ENCODE data around the gene ANKS6.
"Not testable (repeated sequence)": the region's sequence is repeated elsewhere in the genome, so short reads cannot be mapped to it uniquely, and the experiment has no call there.

The ANKS6 gene

DNA sequence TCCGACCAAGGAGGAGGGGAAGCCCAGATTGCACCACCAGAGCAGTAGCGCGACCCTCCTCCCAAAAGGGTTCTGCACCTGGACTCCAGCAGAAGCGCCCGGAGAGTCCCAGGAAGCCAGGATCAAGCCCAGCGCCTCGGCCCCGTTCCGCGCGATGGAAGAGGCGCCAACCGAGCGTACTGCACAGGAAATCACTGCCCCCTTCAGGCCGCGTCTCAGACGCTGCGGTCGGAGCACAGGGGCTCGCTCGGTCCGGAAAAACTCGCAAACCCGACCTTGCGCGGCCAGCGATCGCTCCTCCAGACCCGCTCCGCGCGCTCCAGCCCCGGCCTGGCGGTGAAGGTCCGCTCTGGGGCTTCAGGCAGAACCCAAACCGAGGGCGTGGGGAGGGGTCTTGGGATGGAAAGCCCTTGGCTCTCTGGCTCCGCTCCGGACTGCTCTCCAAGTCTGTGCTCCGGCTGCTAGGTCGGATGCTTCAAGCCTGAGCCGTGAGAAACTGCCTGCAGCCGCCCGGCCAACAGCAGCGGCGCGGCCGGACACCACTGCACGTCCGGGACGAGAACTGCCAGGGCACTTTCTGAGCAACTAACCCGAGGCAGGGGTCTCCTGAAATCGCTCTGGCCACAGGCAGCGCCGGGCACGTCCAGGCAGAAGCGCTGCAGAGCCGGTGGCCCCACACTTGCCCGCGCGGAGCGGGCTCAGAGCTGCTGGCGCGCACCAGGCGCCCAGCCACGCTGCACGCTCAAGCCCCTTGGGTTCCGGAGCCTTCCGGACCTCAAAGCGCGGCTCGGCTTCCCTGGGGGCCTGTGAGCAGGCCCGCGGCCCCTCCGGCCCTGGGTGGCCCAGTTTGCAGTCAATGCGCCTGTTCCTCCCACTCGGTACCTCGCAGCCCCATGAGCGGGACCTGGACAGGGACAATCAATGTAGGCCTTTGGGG is 88.9 kb downstream of the ANKS6 start:
- no peak for DNase-seq (ENCODE audit: low read depth in 1 of 2, low spot score in 1 of 2)

- no peak for DNase-seq (ENCODE audit: low read depth in 1 of 2, low spot score in 1 of 2)
Observed at GRCh38 chr9:98706651-98707165, 89.6 kb downstream of the ANKS6 start.

- no peak for DNase-seq (ENCODE audit: low read depth in 1 of 2, low spot score in 1 of 2)
Observed at GRCh38 chr9:98702835-98703380, 93.4 kb downstream of the ANKS6 start.

GRCh38 chr9:98702340-98702739 is 94.0 kb downstream of the ANKS6 start:
- no peak for DNase-seq (ENCODE audit: low read depth in 1 of 2, low spot score in 1 of 2)

DNA sequence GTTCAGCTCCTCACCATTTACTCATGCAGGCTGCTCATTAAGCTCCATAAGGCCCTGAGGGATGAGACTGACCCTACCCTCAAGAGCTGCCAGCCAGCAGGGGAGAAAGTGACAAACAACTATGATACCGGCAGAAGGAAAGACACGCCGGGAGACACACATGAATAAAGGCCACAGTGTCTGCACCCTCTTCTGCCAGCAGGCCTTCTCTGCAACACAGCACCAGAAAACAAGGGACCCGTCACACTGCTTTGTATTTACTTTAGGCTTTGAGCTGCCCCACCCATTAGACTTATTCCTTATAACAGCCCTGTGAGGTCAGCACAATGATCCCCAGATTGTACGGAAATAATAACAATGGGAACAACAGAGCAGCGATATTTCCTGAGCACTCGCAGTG is 94.8 kb downstream of the ANKS6 start:
- no peak for DNase-seq (ENCODE audit: low read depth in 1 of 2, low spot score in 1 of 2)

- DNase-seq (ENCODE audit: low read depth in 1 of 2, low spot score in 1 of 2), result no peak
Observed at GRCh38 chr9:98700801-98701200, 95.6 kb downstream of the ANKS6 start.

GRCh38 chr9:98698856-98699255 is 97.5 kb downstream of the ANKS6 start:
- no peak for DNase-seq (ENCODE audit: low read depth in 1 of 2, low spot score in 1 of 2)

DNA sequence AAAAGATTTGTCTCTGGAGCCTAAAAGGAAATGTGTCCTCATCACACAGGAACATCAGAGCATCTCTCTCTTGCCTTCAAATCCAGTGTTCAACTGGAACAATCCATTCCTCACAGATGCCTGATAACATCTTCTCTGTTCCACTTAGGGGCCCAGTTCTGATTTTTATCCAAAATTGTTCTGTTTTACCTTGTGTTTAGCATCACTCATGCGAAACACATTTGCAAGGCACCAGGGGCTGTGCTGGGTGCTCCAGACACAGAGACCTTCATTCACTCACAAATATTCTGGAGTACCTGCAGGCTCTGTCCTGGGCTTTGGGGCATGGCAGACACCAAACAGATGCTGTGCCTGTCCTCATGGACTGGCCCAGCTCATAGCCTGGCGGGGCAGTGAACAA is 101.4 kb downstream of the ANKS6 start:
- DNase-seq (ENCODE audit: low read depth in 1 of 2, low spot score in 1 of 2), result no peak

- no peak for DNase-seq (ENCODE audit: low read depth in 1 of 2, low spot score in 1 of 2)
Observed at GRCh38 chr9:98692392-98692791, 104.0 kb downstream of the ANKS6 start.

- DNase-seq (ENCODE audit: low read depth in 1 of 2, low spot score in 1 of 2), result no peak
Observed at GRCh38 chr9:98691890-98692289, 104.5 kb downstream of the ANKS6 start.

- no peak for DNase-seq (ENCODE audit: low read depth in 1 of 2, low spot score in 1 of 2)
Observed at GRCh38 chr9:98690686-98691085, 105.7 kb downstream of the ANKS6 start.

- DNase-seq (ENCODE audit: low read depth in 1 of 2, low spot score in 1 of 2), result no peak
Observed at GRCh38 chr9:98688710-98689495, 107.5 kb downstream of the ANKS6 start.

DNA sequence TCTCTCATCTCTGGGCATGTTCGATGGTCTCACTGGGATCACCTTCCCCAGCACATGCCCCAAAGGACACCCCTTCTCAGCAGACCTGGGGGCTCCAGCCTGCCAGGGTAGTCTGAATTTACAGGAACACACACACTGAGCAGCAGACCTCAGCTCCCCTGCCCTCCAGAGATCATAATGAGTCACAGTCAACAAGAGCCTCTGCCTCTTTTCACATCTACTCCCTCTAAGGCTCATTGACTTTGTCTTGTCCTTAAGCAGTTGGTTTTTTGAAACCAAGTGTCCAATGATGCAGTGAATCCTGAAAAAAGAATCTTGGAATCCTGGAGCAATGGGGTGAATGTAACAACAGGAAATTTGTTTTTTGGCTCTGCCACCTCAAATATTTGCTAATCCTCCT is 108.4 kb downstream of the ANKS6 start:
- no peak for DNase-seq (ENCODE audit: low read depth in 1 of 2, low spot score in 1 of 2)

- DNase-seq (ENCODE audit: low read depth in 1 of 2, low spot score in 1 of 2), result no peak
Observed at GRCh38 chr9:98686961-98687855, 109.1 kb downstream of the ANKS6 start.

DNA sequence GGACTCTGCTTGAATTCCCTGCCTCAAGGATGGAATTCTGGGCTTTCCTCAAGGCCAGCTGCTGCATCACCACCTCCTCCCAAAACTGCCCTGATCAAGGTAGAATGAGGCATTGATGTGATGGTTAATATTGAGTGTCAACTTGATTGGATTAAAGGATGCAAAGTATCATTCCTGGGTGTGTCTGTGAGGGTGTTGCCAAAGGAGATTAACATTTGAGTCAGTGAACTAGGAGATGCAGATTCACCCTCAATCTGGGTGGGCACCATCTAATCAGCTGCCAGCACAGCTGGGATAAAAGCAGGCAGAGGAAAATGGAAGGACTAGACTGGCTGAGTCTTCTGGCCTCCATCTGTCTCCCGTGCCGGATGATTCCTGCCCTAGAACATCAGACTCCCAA is 111.5 kb downstream of the ANKS6 start:
- DNase-seq (ENCODE audit: low read depth in 1 of 2, low spot score in 1 of 2), result not testable (repeated sequence)

Data from stimulated activated CD4-positive, alpha-beta T cell treated with anti-CD3 and anti-CD28 coated beads, Interleukin-15, amount 100 ng/mL, for 1 hour (primary cell).